Prostate gland (tissue), 2 donors: ENCODE data around the gene SYT7. TPM values are rescaled to one million over a fixed set of nuclear protein-coding genes. Genes with fewer than 3 reads are reported as not detected.
A peak's percentile ranks its signal among the peaks of the same experiment; 100 is the strongest.

ENCODE experiments used
- DNase-seq: peaks from one replicate; pipeline ENCODE4 v3.0.0-alpha.2; 2019; ENCODE audit warnings: low spot score
- H3K27ac ChIP-seq, 2 donors: fragments of 200-600 bp; sonication (generic); 2 replicates each; pipeline ENCODE4 v1.5.1; 2017 to 2019
- H3K27me3 ChIP-seq: fragments of 200-600 bp; sonication (generic); replicated peaks from 2 replicates; pipeline ENCODE4 v1.5.1; 2019; ENCODE audit not compliant: insufficient read depth
- H3K36me3 ChIP-seq, 2 donors: fragments of 200-600 bp; sonication (generic); 1 replicate in 1 of 2; 2 replicates in 1 of 2; pipeline versions ENCODE4 v1.5.1 to v1.8.1; 2017 to 2019
- H3K4me1 ChIP-seq: fragments of 200-600 bp; sonication (generic); replicated peaks from 2 replicates; pipeline ENCODE4 v1.5.1; 2019
- H3K4me3 ChIP-seq, 2 donors: fragments of 200-600 bp; sonication (generic); 2 replicates each; pipeline ENCODE4 v1.5.1; 2017 to 2019
- H3K9me3 ChIP-seq: fragments of 200-600 bp; sonication (generic); 2 replicates; pipeline ENCODE4 v1.5.1; 2017
- POLR2A ChIP-seq: fragments of 450-650 bp; IDR thresholded peaks from one replicate; pipeline ENCODE4 v1.6.1; 2016; ENCODE audit warnings: antibody characterized with exemption, mild to moderate bottlenecking
- POLR2AphosphoS5 ChIP-seq: sonication (generic); formaldehyde crosslinking; IDR thresholded peaks from one replicate; pipeline ENCODE4 v1.6.1; 2017; ENCODE audit warnings: antibody characterized with exemption
- WGBS: methylation state at CpG from one replicate; pipeline ENCODE4 v1.1.5; 2018; 5-methylcytosine and 5-hydroxymethylcytosine counted together
- intact Hi-C: fragments of 100-400 bp; cut with DNase I; formaldehyde crosslinking; loops from one replicate; pipeline ENCODE4 v1.14.2; 2022
- total RNA-seq, 2 donors: library from RNA; depleted of rRNA; stranded (reverse); fragments of >200 nt; gene quantifications; one replicate each; pipeline ENCODE4 v1.1.0, GENCODE V29; 2016
- TF ChIP-seq, protein P1 (sequence below), 4 experiments: fragments of 200-600 bp in 2 of 4; fragments of 450-650 bp in 2 of 4; sonication (generic) in 2 of 4; IDR thresholded peaks; 1 replicate in 3 of 4; 2 replicates in 1 of 4; pipeline ENCODE4 v1.5.1; 2016 to 2019; ENCODE audit warnings: antibody characterized with exemption in 4 of 4, mild to moderate bottlenecking in 2 of 4, moderate library complexity in 2 of 4

Gene SYT7
- total RNA-seq, 2 donors from 2014 or later: 114 to 199 TPM

DNA sequence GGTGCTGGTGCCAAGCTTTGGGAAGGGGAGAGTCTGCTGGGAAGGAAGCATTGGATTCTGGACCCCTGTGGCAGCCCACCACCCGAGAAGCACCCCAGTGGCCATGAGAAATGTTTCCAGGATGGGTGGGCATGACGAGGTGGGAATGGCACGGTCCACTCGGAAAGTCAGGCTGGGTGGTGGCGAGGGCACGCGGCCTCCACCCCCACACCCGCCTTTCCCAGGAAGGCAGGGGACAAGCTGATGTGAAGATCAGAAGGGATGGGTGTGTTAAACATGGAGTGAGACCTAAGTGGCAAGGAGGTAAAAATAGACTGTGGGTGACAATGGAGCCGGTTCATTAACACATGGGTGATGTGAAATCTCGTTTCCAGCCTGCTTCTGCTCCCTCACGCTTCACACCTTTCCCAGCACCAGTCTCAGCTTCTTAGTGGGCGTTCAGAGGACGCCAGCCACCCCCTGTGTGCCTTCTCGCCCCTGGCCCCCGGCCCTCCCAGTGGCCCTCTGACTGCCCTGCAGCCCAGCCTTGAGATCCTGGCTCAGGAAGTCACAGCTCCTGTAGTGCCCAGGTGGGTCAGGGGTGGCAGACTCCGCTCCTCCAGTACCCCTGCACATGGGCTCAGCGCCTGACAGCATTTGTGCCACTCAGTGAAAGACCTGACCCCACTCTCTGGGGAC is 44.7 kb downstream of the SYT7 start:
- no peaks in the 10 kb centered on the region for H3K27me3 ChIP-seq
- WGBS: 83% methylated on average over 17 of the region's 17 CpGs
- no peaks in the 10 kb centered on the region for H3K36me3 ChIP-seq
- no peak overlapping the region for H3K4me3 ChIP-seq
- H3K27ac ChIP-seq: peak overlapping the region; percentile 81 to 88
- TF ChIP-seq POLR2AphosphoS5 (no peak), POLR2A (no peak)
- H3K9me3 ChIP-seq: no peaks in the 10 kb centered on the region
- intact Hi-C loops: no loop called here
- no peak for DNase-seq
- peaks cover 37% of the 10 kb centered on the region for H3K4me1 ChIP-seq

DNA sequence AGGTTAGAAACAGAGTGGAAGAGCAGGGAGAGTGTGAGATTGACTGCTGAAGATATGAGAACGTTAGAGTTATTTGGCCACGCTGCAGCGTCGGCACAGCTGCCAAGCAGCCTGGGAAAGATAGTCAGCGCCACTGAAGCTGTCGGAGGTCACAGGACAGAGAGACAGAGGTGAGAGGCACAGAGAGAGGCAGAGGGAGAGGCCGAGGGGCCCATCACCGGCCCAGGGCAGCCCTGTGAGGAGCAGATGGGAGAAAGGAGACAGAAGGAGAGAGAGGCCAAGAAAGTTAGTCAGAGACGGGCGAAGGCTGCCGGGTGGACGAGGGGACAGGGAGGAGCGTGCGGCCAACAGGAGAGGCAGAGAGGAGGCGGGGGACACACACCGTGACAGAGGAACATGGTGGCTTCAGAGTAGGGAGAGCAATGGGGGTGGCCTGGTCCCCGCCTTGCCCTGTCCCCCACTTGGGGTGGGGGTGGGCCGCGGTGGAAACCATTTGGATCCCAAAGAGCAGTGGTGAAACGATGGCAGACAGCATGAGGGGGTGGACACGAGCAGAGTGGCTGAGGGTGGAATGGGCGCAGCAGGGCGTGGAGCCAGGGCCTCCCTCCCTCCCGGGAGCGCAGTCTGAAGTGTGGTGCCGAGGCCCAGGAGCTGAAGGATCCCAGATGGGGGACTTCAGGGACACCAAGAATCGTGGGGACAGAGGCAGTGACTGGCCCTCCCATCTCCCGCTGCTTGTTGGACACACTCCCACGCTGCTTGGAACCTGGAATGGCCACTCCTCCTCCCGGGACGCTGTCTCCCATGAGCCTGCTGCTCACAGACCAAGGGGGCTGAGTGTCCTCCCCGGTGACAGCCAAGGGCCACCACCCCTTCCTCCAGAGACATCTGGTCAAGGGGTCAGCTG is 45.7 kb downstream of the SYT7 start:
- peak overlapping the region; percentile 81 to 88 for H3K27ac ChIP-seq
- intact Hi-C loops: no loop called here
- TF ChIP-seq POLR2A (no peak), POLR2AphosphoS5 (no peak)
- TF ChIP-seq, protein P1, sequence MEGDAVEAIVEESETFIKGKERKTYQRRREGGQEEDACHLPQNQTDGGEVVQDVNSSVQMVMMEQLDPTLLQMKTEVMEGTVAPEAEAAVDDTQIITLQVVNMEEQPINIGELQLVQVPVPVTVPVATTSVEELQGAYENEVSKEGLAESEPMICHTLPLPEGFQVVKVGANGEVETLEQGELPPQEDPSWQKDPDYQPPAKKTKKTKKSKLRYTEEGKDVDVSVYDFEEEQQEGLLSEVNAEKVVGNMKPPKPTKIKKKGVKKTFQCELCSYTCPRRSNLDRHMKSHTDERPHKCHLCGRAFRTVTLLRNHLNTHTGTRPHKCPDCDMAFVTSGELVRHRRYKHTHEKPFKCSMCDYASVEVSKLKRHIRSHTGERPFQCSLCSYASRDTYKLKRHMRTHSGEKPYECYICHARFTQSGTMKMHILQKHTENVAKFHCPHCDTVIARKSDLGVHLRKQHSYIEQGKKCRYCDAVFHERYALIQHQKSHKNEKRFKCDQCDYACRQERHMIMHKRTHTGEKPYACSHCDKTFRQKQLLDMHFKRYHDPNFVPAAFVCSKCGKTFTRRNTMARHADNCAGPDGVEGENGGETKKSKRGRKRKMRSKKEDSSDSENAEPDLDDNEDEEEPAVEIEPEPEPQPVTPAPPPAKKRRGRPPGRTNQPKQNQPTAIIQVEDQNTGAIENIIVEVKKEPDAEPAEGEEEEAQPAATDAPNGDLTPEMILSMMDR (IDR thresholded peaks at IDR 0.05): no peak
- no peak for DNase-seq
- H3K9me3 ChIP-seq: no peaks in the 10 kb centered on the region
- H3K4me1 ChIP-seq: peaks cover 37% of the 10 kb centered on the region
- no peaks in the 10 kb centered on the region for H3K27me3 ChIP-seq
- no peak overlapping the region for H3K4me3 ChIP-seq
- 50% methylated on average over 32 of the region's 32 CpGs for WGBS
- H3K36me3 ChIP-seq: no peaks in the 10 kb centered on the region

DNA sequence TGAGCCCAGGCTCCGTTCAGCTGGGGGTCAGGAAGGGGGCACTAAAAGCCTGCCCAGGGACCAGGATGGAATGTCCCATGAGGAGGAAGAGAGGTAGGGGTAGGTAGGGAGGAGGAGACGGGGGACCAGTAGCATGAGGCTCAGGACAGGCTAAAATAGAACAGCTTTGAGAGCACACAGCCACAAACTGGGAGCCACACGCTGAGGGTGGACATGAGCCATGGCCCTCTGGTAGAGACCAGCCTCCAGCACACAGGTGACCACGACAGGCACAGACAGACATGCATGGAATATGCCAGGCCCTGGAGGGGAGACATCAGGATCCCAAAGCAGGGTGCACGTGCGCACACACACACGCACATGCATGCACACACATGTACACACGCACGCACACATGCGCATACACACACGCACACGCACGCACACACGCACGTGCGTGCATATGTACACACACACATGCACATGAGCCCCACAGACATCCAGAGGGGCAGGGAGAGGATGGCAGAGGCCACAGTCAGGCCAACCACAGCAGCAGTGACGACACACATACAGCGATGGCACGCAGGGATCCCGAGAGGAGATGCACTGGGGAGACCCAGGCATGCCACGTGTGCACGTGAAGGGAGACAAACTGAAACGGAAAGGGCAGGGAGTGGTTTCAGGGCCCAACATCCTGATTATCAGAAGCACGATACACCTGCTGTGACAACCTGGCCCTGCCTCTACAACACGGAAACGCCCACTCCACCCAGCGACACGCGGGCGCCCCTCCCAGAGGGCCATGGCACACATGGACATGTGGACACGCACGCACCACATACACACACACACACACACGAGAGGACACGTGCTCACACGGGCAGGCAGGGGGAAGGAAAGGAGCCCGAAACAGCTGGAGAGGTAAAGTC is 46.6 kb downstream of the SYT7 start:
- intact Hi-C loops: no loop called here
- no peak for DNase-seq
- H3K27me3 ChIP-seq: no peaks in the 10 kb centered on the region

DNA sequence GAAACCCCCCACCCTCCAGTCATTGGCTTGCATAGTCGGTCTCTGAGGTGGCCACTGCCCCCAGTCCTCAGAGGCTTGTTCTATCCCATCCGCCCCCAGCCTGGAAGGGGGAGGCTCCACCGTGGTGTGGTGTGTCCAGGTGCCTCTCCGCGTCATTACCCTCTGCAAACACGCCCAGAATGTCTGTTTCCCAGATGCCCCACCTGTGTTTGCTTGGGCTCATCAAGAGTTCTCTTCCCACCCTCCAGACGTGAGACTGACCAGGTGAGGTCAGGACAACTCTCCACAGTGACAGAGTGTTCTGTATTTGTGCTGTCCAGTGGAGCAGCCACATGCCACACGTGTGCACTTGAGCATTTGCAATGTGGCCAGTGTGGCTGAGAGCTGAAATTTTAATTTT is 47.5 kb downstream of the SYT7 start:
- no peaks in the 10 kb centered on the region for H3K36me3 ChIP-seq
- WGBS: 62% methylated on average over 8 of the region's 8 CpGs
- peak; percentile 87 for TF ChIP-seq POLR2AphosphoS5
- no peak for TF ChIP-seq POLR2A
- TF ChIP-seq, protein P1 (IDR thresholded peaks at IDR 0.05): peak in 1 of 4 experiments; percentile 25
- intact Hi-C loops: no loop called here
- no peak overlapping the region for H3K4me3 ChIP-seq
- H3K27me3 ChIP-seq: no peaks in the 10 kb centered on the region
- peak overlapping the region; percentile 81 to 88 for H3K27ac ChIP-seq
- H3K9me3 ChIP-seq: no peaks in the 10 kb centered on the region
- peak; percentile 72 for DNase-seq
- peaks cover 37% of the 10 kb centered on the region for H3K4me1 ChIP-seq

More for the DNA sequence above, 46.6 kb downstream of the SYT7 start:
- Histone ChIP-seq H3K36me3 (no peaks in the 10 kb centered on the region), H3K27ac (peak overlapping the region; percentile 81 to 88), H3K4me3 (no peak overlapping the region), H3K4me1 (peaks cover 37% of the 10 kb centered on the region), H3K9me3 (no peaks in the 10 kb centered on the region)
- WGBS: 83% methylated on average over 34 of the region's 36 CpGs
- TF ChIP-seq POLR2A: no peak
- no peak for TF ChIP-seq POLR2AphosphoS5
- TF ChIP-seq, protein P1 (IDR thresholded peaks at IDR 0.05): no peak

DNA sequence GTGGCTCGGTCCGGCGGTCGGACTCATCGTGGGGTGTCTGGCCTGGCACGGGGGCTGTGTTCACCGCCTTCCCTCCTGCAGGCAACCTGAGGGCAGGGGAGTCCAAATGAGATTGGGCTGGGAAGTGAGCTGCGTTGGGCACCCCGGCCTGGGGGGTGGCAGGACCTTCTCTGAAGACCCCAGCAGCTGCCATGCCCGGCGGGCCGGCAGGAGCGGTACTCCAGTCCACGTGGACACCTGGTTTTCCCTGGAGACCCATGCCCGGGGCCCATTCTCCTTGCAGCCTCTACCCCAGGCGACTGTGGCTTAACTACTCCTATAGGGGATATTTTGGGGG is 47.9 kb downstream of the SYT7 start:
- DNase-seq: no peak
- H3K27me3 ChIP-seq: no peaks in the 10 kb centered on the region
- TF ChIP-seq POLR2AphosphoS5 (no peak), POLR2A (no peak)
- TF ChIP-seq, protein P1 (IDR thresholded peaks at IDR 0.05): no peak
- peaks cover 36% of the 10 kb centered on the region for H3K4me1 ChIP-seq
- H3K9me3 ChIP-seq: no peaks in the 10 kb centered on the region
- intact Hi-C loops: no loop called here
- H3K36me3 ChIP-seq: no peaks in the 10 kb centered on the region
- no peak overlapping the region for H3K4me3 ChIP-seq
- peak overlapping the region; percentile 81 to 88 for H3K27ac ChIP-seq
- 93% methylated on average over 16 of the region's 16 CpGs for WGBS
